GM19239 (cell line): ENCODE results near the gene ZMAT5.

Experiments
- DNase-seq: peaks from one replicate; pipeline ENCODE4 v3.0.0; 2011; ENCODE audit warnings: low spot score; ENCODE audit not compliant: insufficient read length
- FAIRE-seq: peaks from 2 replicates; lab custom pipeline; 2011; peaks lifted over from hg19 to GRCh38; lab: Jason Lieb, UNC

Gene ZMAT5

GRCh38 chr22:29734838-29735237, 32.0 kb downstream of the ZMAT5 start:
- FAIRE-seq (no peak), DNase-seq (no peak)

- DNase-seq = no peak
Measured at GRCh38 chr22:29734406-29734805, 32.4 kb downstream of the ZMAT5 start.

GRCh38 chr22:29733362-29734201, 33.2 kb downstream of the ZMAT5 start:
- DNase-seq (no peak), FAIRE-seq (no peak)

More at GRCh38 chr22:29734406-29734805, 32.4 kb downstream of the ZMAT5 start:
- FAIRE-seq = no peak

GRCh38 chr22:29732883-29733282, 33.9 kb downstream of the ZMAT5 start:
- DNase-seq = no peak
- FAIRE-seq = no peak

- FAIRE-seq (no peak), DNase-seq (no peak)
Measured at GRCh38 chr22:29731058-29731850, 35.6 kb downstream of the ZMAT5 start.

- no peak for DNase-seq
- FAIRE-seq = no peak
Measured at GRCh38 chr22:29729161-29729560, 37.6 kb downstream of the ZMAT5 start.

- no peak for FAIRE-seq
- DNase-seq = no peak
Measured at GRCh38 chr22:29727131-29727523, 39.7 kb downstream of the ZMAT5 start.

- no peak for FAIRE-seq
Measured at GRCh38 chr22:29726512-29727130, 40.2 kb downstream of the ZMAT5 start.

GRCh38 chr22:29726106-29726505, 40.7 kb downstream of the ZMAT5 start:
- no peak for DNase-seq
- no peak for FAIRE-seq

More at GRCh38 chr22:29726512-29727130, 40.2 kb downstream of the ZMAT5 start:
- no peak for DNase-seq

GRCh38 chr22:29724843-29725242, 42.0 kb downstream of the ZMAT5 start:
- FAIRE-seq (no peak), DNase-seq (no peak)

GRCh38 chr22:29723766-29724165, 43.0 kb downstream of the ZMAT5 start:
- DNase-seq = no peak
- FAIRE-seq = no peak

GRCh38 chr22:29722587-29722986, 44.2 kb downstream of the ZMAT5 start:
- FAIRE-seq (no peak), DNase-seq (no peak)

GRCh38 chr22:29722151-29722550, 44.7 kb downstream of the ZMAT5 start:
- DNase-seq (no peak), FAIRE-seq (no peak)

GRCh38 chr22:29720811-29721323, 45.9 kb downstream of the ZMAT5 start:
- DNase-seq = no peak
- no peak for FAIRE-seq

- FAIRE-seq (no peak), DNase-seq (no peak)
Measured at GRCh38 chr22:29719899-29720645, 46.7 kb downstream of the ZMAT5 start, which contains the start of gene CABP7. Gene CABP7, plus strand, starts transcription at chr22:29720003. Its CDS starts 422 bp downstream, at chr22:29720425.

GRCh38 chr22:29718949-29719898, 47.6 kb downstream of the ZMAT5 start:
- no peak for FAIRE-seq
- DNase-seq = no peak

- FAIRE-seq = no peak
- DNase-seq = no peak
Measured at GRCh38 chr22:29717789-29718188, 49.0 kb downstream of the ZMAT5 start.

- no peak for DNase-seq
- FAIRE-seq = no peak
Measured at GRCh38 chr22:29716814-29717545, 49.8 kb downstream of the ZMAT5 start.
